Measurements from ENCODE around the gene EEIG2. TPM values are rescaled to one million over a fixed set of nuclear protein-coding genes. Genes with fewer than 3 reads are reported as not detected.

EEIG2 gene
- total and polyA plus RNA-seq, 5 donors from 2014 or later: 0.43 to 14.3 (median 1.9) TPM

- Mint-ChIP-seq H3K27me3 (no peaks in the 10 kb centered on the region), H3K36me3 (peaks cover 5% of the 10 kb centered on the region), H3K9me3 (no peaks in the 10 kb centered on the region), H3K27ac (no peak overlapping the region), H3K4me1 (peaks cover 41 to 59% (median 49%) of the 10 kb centered on the region in 4 donors), H3K4me3 (peak overlapping the region in 3 of 4 donors; percentile 33 to 40 (median 39))
- H3K27ac ChIP-seq (ENCODE audit: insufficient read depth, low read length, poor library complexity, severe bottlenecking): peak overlapping the region; percentile 90
- peak overlapping the region; percentile 56 for H3K4me3 ChIP-seq (ENCODE audit: low read depth, low read length)
- H3K36me3 ChIP-seq (ENCODE audit: control insufficient read depth, insufficient read depth, low read length): no peaks in the 10 kb centered on the region
- no peaks in the 10 kb centered on the region for H3K9me3 ChIP-seq (ENCODE audit: control insufficient read depth in 2 of 2, low read length in 2 of 2)
- DNase-seq (no peak), ATAC-seq (ENCODE audit: low read depth in 2 of 2) (peak in 1 of 2 donors; percentile 3)
- H3K27me3 ChIP-seq (ENCODE audit: control insufficient read depth, insufficient read depth, low read length): no peaks in the 10 kb centered on the region
- peaks cover 33% of the 10 kb centered on the region for H3K4me1 ChIP-seq (ENCODE audit: control insufficient read depth, insufficient read depth, low read length, poor library complexity, severe bottlenecking)
Observed at GRCh38 chr1:108590441-108590840, 30.5 kb downstream of the EEIG2 start.

- no peaks in the 10 kb centered on the region for H3K9me3 Mint-ChIP-seq
- Histone ChIP-seq H3K27me3 (ENCODE audit: control insufficient read depth, insufficient read depth, low read length) (no peaks in the 10 kb centered on the region), H3K9me3 (ENCODE audit: control insufficient read depth in 2 of 2, low read length in 2 of 2) (no peaks in the 10 kb centered on the region), H3K27ac (ENCODE audit: insufficient read depth, low read length, poor library complexity, severe bottlenecking) (peak overlapping the region; percentile 90), H3K4me1 (ENCODE audit: control insufficient read depth, insufficient read depth, low read length, poor library complexity, severe bottlenecking) (peaks cover 28% of the 10 kb centered on the region), H3K4me3 (ENCODE audit: low read depth, low read length) (peak overlapping the region; percentile 56), H3K36me3 (ENCODE audit: control insufficient read depth, insufficient read depth, low read length) (no peaks in the 10 kb centered on the region)
- no peaks in the 10 kb centered on the region for H3K27me3 Mint-ChIP-seq
- DNase-seq (peak; percentile 18 to 85 (median 80)), ATAC-seq (ENCODE audit: low read depth in 2 of 2) (peak; percentile 92)
- peaks cover 38 to 54% (median 47%) of the 10 kb centered on the region in 4 donors for H3K4me1 Mint-ChIP-seq
- peak overlapping the region in 2 of 4 donors; percentile 40 to 45 for H3K4me3 Mint-ChIP-seq
- peaks cover 5% of the 10 kb centered on the region for H3K36me3 Mint-ChIP-seq
- peak overlapping the region in 2 of 3 donors; percentile 60 to 77 for H3K27ac Mint-ChIP-seq
Observed at GRCh38 chr1:108590957-108591356, 31.1 kb downstream of the EEIG2 start.

GRCh38 chr1:108591466-108591865, 31.6 kb downstream of the EEIG2 start:
- H3K27ac ChIP-seq (ENCODE audit: insufficient read depth, low read length, poor library complexity, severe bottlenecking): peak overlapping the region; percentile 90
- Mint-ChIP-seq H3K4me1 (peaks cover 35 to 53% (median 43%) of the 10 kb centered on the region in 4 donors), H3K27ac (peak overlapping the region; percentile 77 to 95 (median 81)), H3K36me3 (peaks cover 5% of the 10 kb centered on the region), H3K9me3 (no peaks in the 10 kb centered on the region), H3K4me3 (peak overlapping the region in 1 of 4 donors; percentile 40), H3K27me3 (no peaks in the 10 kb centered on the region)
- ATAC-seq (ENCODE audit: low read depth in 2 of 2) (no peak), DNase-seq (no peak)
- H3K9me3 ChIP-seq (ENCODE audit: control insufficient read depth in 2 of 2, low read length in 2 of 2): no peaks in the 10 kb centered on the region
- H3K27me3 ChIP-seq (ENCODE audit: control insufficient read depth, insufficient read depth, low read length): no peaks in the 10 kb centered on the region
- H3K36me3 ChIP-seq (ENCODE audit: control insufficient read depth, insufficient read depth, low read length): no peaks in the 10 kb centered on the region
- peak overlapping the region; percentile 56 for H3K4me3 ChIP-seq (ENCODE audit: low read depth, low read length)
- H3K4me1 ChIP-seq (ENCODE audit: control insufficient read depth, insufficient read depth, low read length, poor library complexity, severe bottlenecking): peaks cover 22% of the 10 kb centered on the region

GRCh38 chr1:108592030-108592759, 32.3 kb downstream of the EEIG2 start:
- Mint-ChIP-seq H3K27ac (peak overlapping the region; percentile 77 to 81 (median 77)), H3K9me3 (no peaks in the 10 kb centered on the region), H3K4me1 (peaks cover 31 to 51% (median 36%) of the 10 kb centered on the region in 4 donors), H3K27me3 (no peaks in the 10 kb centered on the region), H3K36me3 (peaks cover 5% of the 10 kb centered on the region), H3K4me3 (peak overlapping the region in 3 of 4 donors; percentile 4 to 40 (median 9))
- peak overlapping the region; percentile 90 for H3K27ac ChIP-seq (ENCODE audit: insufficient read depth, low read length, poor library complexity, severe bottlenecking)
- H3K4me3 ChIP-seq (ENCODE audit: low read depth, low read length): peak overlapping the region; percentile 11
- DNase-seq (peak in 1 of 3 donors; percentile 50), ATAC-seq (ENCODE audit: low read depth in 2 of 2) (no peak)
- no peaks in the 10 kb centered on the region for H3K27me3 ChIP-seq (ENCODE audit: control insufficient read depth, insufficient read depth, low read length)
- H3K9me3 ChIP-seq (ENCODE audit: control insufficient read depth in 2 of 2, low read length in 2 of 2): no peaks in the 10 kb centered on the region
- H3K4me1 ChIP-seq (ENCODE audit: control insufficient read depth, insufficient read depth, low read length, poor library complexity, severe bottlenecking): peaks cover 21% of the 10 kb centered on the region
- no peaks in the 10 kb centered on the region for H3K36me3 ChIP-seq (ENCODE audit: control insufficient read depth, insufficient read depth, low read length)

GRCh38 chr1:108593448-108593847, 33.5 kb downstream of the EEIG2 start:
- no peak for ATAC-seq (ENCODE audit: low read depth in 2 of 2)
- H3K4me1 Mint-ChIP-seq: peaks cover 22 to 43% (median 33%) of the 10 kb centered on the region in 4 donors

GRCh38 chr1:108595507-108595906, 35.6 kb downstream of the EEIG2 start:
- Histone ChIP-seq H3K36me3 (ENCODE audit: control insufficient read depth, insufficient read depth, low read length) (no peaks in the 10 kb centered on the region), H3K4me1 (ENCODE audit: control insufficient read depth, insufficient read depth, low read length, poor library complexity, severe bottlenecking) (peaks cover 15% of the 10 kb centered on the region), H3K27me3 (ENCODE audit: control insufficient read depth, insufficient read depth, low read length) (no peaks in the 10 kb centered on the region), H3K9me3 (ENCODE audit: control insufficient read depth in 2 of 2, low read length in 2 of 2) (no peaks in the 10 kb centered on the region), H3K27ac (ENCODE audit: insufficient read depth, low read length, poor library complexity, severe bottlenecking) (no peak overlapping the region), H3K4me3 (ENCODE audit: low read depth, low read length) (no peak overlapping the region)
- no peaks in the 10 kb centered on the region for H3K27me3 Mint-ChIP-seq
- H3K27ac Mint-ChIP-seq: no peak overlapping the region
- ATAC-seq (ENCODE audit: low read depth in 2 of 2) (no peak), DNase-seq (no peak)
- H3K36me3 Mint-ChIP-seq: peaks cover 12% of the 10 kb centered on the region
- H3K4me1 Mint-ChIP-seq: peaks cover 15 to 27% (median 22%) of the 10 kb centered on the region in 4 donors
- H3K9me3 Mint-ChIP-seq: no peaks in the 10 kb centered on the region
- no peak overlapping the region for H3K4me3 Mint-ChIP-seq

More at GRCh38 chr1:108593448-108593847, 33.5 kb downstream of the EEIG2 start:
- Histone ChIP-seq H3K27ac (ENCODE audit: insufficient read depth, low read length, poor library complexity, severe bottlenecking) (no peak overlapping the region), H3K9me3 (ENCODE audit: control insufficient read depth in 2 of 2, low read length in 2 of 2) (no peaks in the 10 kb centered on the region), H3K36me3 (ENCODE audit: control insufficient read depth, insufficient read depth, low read length) (no peaks in the 10 kb centered on the region), H3K4me1 (ENCODE audit: control insufficient read depth, insufficient read depth, low read length, poor library complexity, severe bottlenecking) (peaks cover 21% of the 10 kb centered on the region), H3K27me3 (ENCODE audit: control insufficient read depth, insufficient read depth, low read length) (no peaks in the 10 kb centered on the region), H3K4me3 (ENCODE audit: low read depth, low read length) (no peak overlapping the region)
- peaks cover 10% of the 10 kb centered on the region for H3K36me3 Mint-ChIP-seq
- no peak overlapping the region for H3K27ac Mint-ChIP-seq
- no peak for DNase-seq
- H3K27me3 Mint-ChIP-seq: no peaks in the 10 kb centered on the region
- no peaks in the 10 kb centered on the region for H3K9me3 Mint-ChIP-seq
- H3K4me3 Mint-ChIP-seq: no peak overlapping the region

GRCh38 chr1:108597041-108597440, 37.1 kb downstream of the EEIG2 start:
- Mint-ChIP-seq H3K4me1 (peaks cover 2 to 20% (median 12%) of the 10 kb centered on the region in 4 donors), H3K36me3 (peaks cover 7% of the 10 kb centered on the region), H3K9me3 (no peaks in the 10 kb centered on the region), H3K27ac (peak overlapping the region in 1 of 3 donors; percentile 2), H3K4me3 (no peak overlapping the region), H3K27me3 (no peaks in the 10 kb centered on the region)
- ATAC-seq (ENCODE audit: low read depth in 2 of 2): no peak
- no peaks in the 10 kb centered on the region for H3K9me3 ChIP-seq (ENCODE audit: control insufficient read depth in 2 of 2, low read length in 2 of 2)
- H3K27ac ChIP-seq (ENCODE audit: insufficient read depth, low read length, poor library complexity, severe bottlenecking): no peak overlapping the region
- no peak overlapping the region for H3K4me3 ChIP-seq (ENCODE audit: low read depth, low read length)
- H3K27me3 ChIP-seq (ENCODE audit: control insufficient read depth, insufficient read depth, low read length): no peaks in the 10 kb centered on the region
- no peak for DNase-seq
- peaks cover under 1% of the 10 kb centered on the region for H3K4me1 ChIP-seq (ENCODE audit: control insufficient read depth, insufficient read depth, low read length, poor library complexity, severe bottlenecking)
- peaks cover 8% of the 10 kb centered on the region for H3K36me3 ChIP-seq (ENCODE audit: control insufficient read depth, insufficient read depth, low read length)
